H9 (cell line): Measurements from ENCODE around the gene SPRN. TPM values are rescaled to one million over a fixed set of nuclear protein-coding genes. Genes with fewer than 3 reads are reported as not detected.

ENCODE experiments used
- DNase-seq: peaks from one replicate; pipeline ENCODE4 v3.0.0-alpha.2; 2017
- H2AFZ ChIP-seq: one replicate; pipeline ENCODE4 v1.6.1; 2013; ENCODE audit warnings: mild to moderate bottlenecking, low read length, control low read depth, moderate library complexity
- H2AK5ac ChIP-seq: 2 replicates; pipeline ENCODE4 v1.6.1; 2013; ENCODE audit warnings: low read length, control low read depth, mixed read lengths; ENCODE audit not compliant: insufficient read length
- H2BK120ac ChIP-seq: one replicate; pipeline ENCODE4 v1.6.1; 2013; ENCODE audit warnings: low read depth, mild to moderate bottlenecking, low read length, control low read depth, inconsistent platforms; ENCODE audit not compliant: poor library complexity, severe bottlenecking
- H2BK12ac ChIP-seq: 2 replicates; pipeline ENCODE4 v1.6.1; 2013; ENCODE audit warnings: low read length, control low read depth, mixed read lengths, low read depth; ENCODE audit not compliant: insufficient read length
- H2BK15ac ChIP-seq: 2 replicates; pipeline ENCODE4 v1.6.1; 2013; ENCODE audit warnings: low read depth, low read length, control low read depth
- H2BK20ac ChIP-seq: one replicate; pipeline ENCODE4 v1.6.1; 2013; ENCODE audit warnings: low read depth, mild to moderate bottlenecking, low read length, control low read depth, inconsistent platforms; ENCODE audit not compliant: poor library complexity, severe bottlenecking
- H2BK5ac ChIP-seq: 2 replicates; pipeline ENCODE4 v1.6.1; 2013; ENCODE audit warnings: low read length, control low read depth, mixed read lengths; ENCODE audit not compliant: insufficient read length
- H3K14ac ChIP-seq: 2 replicates; pipeline ENCODE4 v1.6.1; 2013; ENCODE audit warnings: low read length, control low read depth; ENCODE audit not compliant: insufficient read depth
- H3K18ac ChIP-seq: 2 replicates; pipeline ENCODE4 v1.6.1; 2013; ENCODE audit warnings: low read depth, mild to moderate bottlenecking, mixed read lengths, low read length, control low read depth; ENCODE audit not compliant: insufficient read length
- H3K23ac ChIP-seq: 2 replicates; pipeline ENCODE4 v1.6.1; 2013; ENCODE audit warnings: low read length, control low read depth, mixed read lengths, low read depth; ENCODE audit not compliant: insufficient read length
- H3K23me2 ChIP-seq: 2 replicates; pipeline ENCODE4 v1.6.1; 2013; ENCODE audit warnings: low read depth, mild to moderate bottlenecking, mixed read lengths, low read length, control low read depth; ENCODE audit not compliant: insufficient read length, poor library complexity, severe bottlenecking
- H3K27ac ChIP-seq: 2 replicates; pipeline ENCODE4 v1.5.1; 2013; ENCODE audit warnings: low read length, control low read depth, mixed read lengths, low read depth; ENCODE audit not compliant: insufficient read length
- H3K27me3 ChIP-seq: 2 replicates; pipeline ENCODE4 v1.6.1; 2013; ENCODE audit warnings: low read length, control low read depth, inconsistent platforms; ENCODE audit not compliant: insufficient read depth
- H3K4ac ChIP-seq: 2 replicates; pipeline ENCODE4 v1.6.1; 2013; ENCODE audit warnings: low read depth, mild to moderate bottlenecking, control low read depth, inconsistent platforms, low read length, moderate library complexity
- H3K4me1 ChIP-seq: 2 replicates; pipeline ENCODE4 v1.6.1; 2013; ENCODE audit warnings: low read length, control low read depth, inconsistent platforms; ENCODE audit not compliant: insufficient read depth
- H3K4me2 ChIP-seq: 2 replicates; pipeline ENCODE4 v1.6.1; 2013; ENCODE audit warnings: low read length, control low read depth, mixed read lengths; ENCODE audit not compliant: insufficient read length, insufficient read depth
- H3K56ac ChIP-seq: 2 replicates; pipeline ENCODE4 v1.6.1; 2013; ENCODE audit warnings: low read depth, mild to moderate bottlenecking, mixed read lengths, low read length, control low read depth; ENCODE audit not compliant: insufficient read length
- H3K79me1 ChIP-seq: 2 replicates; pipeline ENCODE4 v1.6.1; 2013; ENCODE audit warnings: low read depth, mild to moderate bottlenecking, moderate library complexity, low read length, control low read depth, inconsistent platforms; ENCODE audit not compliant: insufficient read depth, poor library complexity, severe bottlenecking
- H3K79me2 ChIP-seq: 2 replicates; pipeline ENCODE4 v1.6.1; 2013; ENCODE audit warnings: low read length, control low read depth, inconsistent platforms; ENCODE audit not compliant: insufficient read depth
- H3K9ac ChIP-seq: 2 replicates; pipeline ENCODE4 v1.6.1; 2013; ENCODE audit warnings: low read length, control low read depth, mixed read lengths; ENCODE audit not compliant: insufficient read length; ENCODE audit errors: extremely low read depth
- H3K9me3 ChIP-seq: one replicate; pipeline ENCODE4 v1.6.1; 2013; ENCODE audit warnings: low read depth, low read length, inconsistent platforms; ENCODE audit not compliant: control insufficient read depth
- H3T11ph ChIP-seq: one replicate; pipeline ENCODE4 v1.6.1; 2013; ENCODE audit warnings: mild to moderate bottlenecking, low read length, control low read depth, inconsistent platforms
- H4K20me1 ChIP-seq: one replicate; pipeline ENCODE4 v1.6.1; 2013; ENCODE audit not compliant: control insufficient read depth, insufficient read length, insufficient read depth
- H4K5ac ChIP-seq: 2 replicates; pipeline ENCODE4 v1.6.1; 2013; ENCODE audit warnings: low read depth, mild to moderate bottlenecking, mixed read lengths, low read length, control low read depth; ENCODE audit not compliant: insufficient read length
- H4K8ac ChIP-seq: replicated peaks from 2 replicates; pipeline ENCODE4 v1.6.1; 2013; ENCODE audit warnings: low read length, control low read depth, mixed read lengths, low read depth; ENCODE audit not compliant: insufficient read length
- H4K91ac ChIP-seq: 2 replicates; pipeline ENCODE4 v1.6.1; 2013; ENCODE audit warnings: low read depth, mild to moderate bottlenecking, moderate library complexity, mixed read lengths, low read length, control low read depth; ENCODE audit not compliant: insufficient read length
- H3K27ac Mint-ChIP-seq, 3 experiments: 2 replicates in 2 of 3; 3 replicates in 1 of 3; pipeline ENCODE4 v1.8.0; 2020 to 2021; ENCODE audit warnings: mixed read lengths in 3 of 3, mild to moderate bottlenecking in 1 of 3, moderate library complexity in 1 of 3
- H3K27me3 Mint-ChIP-seq: 2 replicates; pipeline ENCODE4 v1.8.0; 2021; ENCODE audit warnings: low read depth, mild to moderate bottlenecking, moderate library complexity, mixed read lengths
- H3K36me3 Mint-ChIP-seq, 3 experiments: 2 replicates in 2 of 3; 3 replicates in 1 of 3; pipeline ENCODE4 v1.8.0; 2020 to 2021; ENCODE audit warnings: low read depth in 3 of 3, mixed read lengths in 3 of 3; ENCODE audit not compliant: insufficient read depth in 1 of 3
- H3K4me1 Mint-ChIP-seq, 2 experiments: 2 replicates each; pipeline ENCODE4 v1.8.0; 2020; ENCODE audit warnings: mixed read lengths in 2 of 2
- H3K4me3 Mint-ChIP-seq, 2 experiments: 2 replicates in 1 of 2; 3 replicates in 1 of 2; pipeline ENCODE4 v1.8.0; 2020 to 2021; ENCODE audit warnings: mild to moderate bottlenecking in 2 of 2, mixed read lengths in 2 of 2, moderate library complexity in 1 of 2
- H3K9me3 Mint-ChIP-seq, 2 experiments: 2 replicates in 1 of 2; 3 replicates in 1 of 2; pipeline ENCODE4 v1.8.0; 2020; ENCODE audit warnings: mild to moderate bottlenecking in 2 of 2, mixed read lengths in 2 of 2, moderate library complexity in 1 of 2
- CTCF ChIP-seq: fragments of 200-600 bp; sonication (generic); conservative IDR thresholded peaks from 3 replicates; pipeline ENCODE4 v1.8.0; 2021; ENCODE audit warnings: antibody characterized with exemption, mild to moderate bottlenecking
- WGBS: extraction: QIAGEN DNeasy Blood & Tissue Kit; methylation state at CpG from one replicate; pipeline ENCODE4 v1.1.7; 2013; ENCODE audit warnings: missing lambda C conversion rate, low lambda C conversion rate, mixed read lengths; ENCODE audit not compliant: insufficient read length; ENCODE audit errors: extremely low coverage; 5-methylcytosine and 5-hydroxymethylcytosine counted together
- total RNA-seq: library from RNA; stranded (reverse); gene quantifications from 2 replicates; pipeline ENCODE4 v1.2.1, GENCODE V29; 2021

Gene SPRN
- total RNA-seq, 1 experiment from 2014 or later, result 0.42 TPM

- Histone ChIP-seq H3K23me2 (no peaks in the 10 kb centered on the region), H2AK5ac (no peak overlapping the region), H4K8ac (no peak overlapping the region), H3K23ac (no peak overlapping the region), H4K91ac (no peak overlapping the region), H3K4me1 (no peaks in the 10 kb centered on the region), H2BK12ac (no peak overlapping the region), H3T11ph (no peak overlapping the region), H3K79me1 (peaks cover 2% of the 10 kb centered on the region), H3K14ac (no peak overlapping the region), H3K9me3 (no peaks in the 10 kb centered on the region), H3K79me2 (peaks cover 3% of the 10 kb centered on the region; the same call in 1 of the 2 replicates), H2BK5ac (no peak overlapping the region), H2BK20ac (no peak overlapping the region), H3K18ac (no peak overlapping the region), H3K4me2 (no peak overlapping the region), H3K27me3 (no peaks in the 10 kb centered on the region), H2BK120ac (no peak overlapping the region), H3K4ac (no peak overlapping the region), H4K20me1 (no peaks in the 10 kb centered on the region), H2BK15ac (no peak overlapping the region), H3K27ac (no peak overlapping the region), H3K56ac (no peak overlapping the region), H3K9ac (no peak overlapping the region), H2AFZ (no peak overlapping the region), H4K5ac (no peak overlapping the region)
- DNase-seq, result no peak
- no peak overlapping the region for H3K27ac Mint-ChIP-seq
- H3K4me1 Mint-ChIP-seq, result no peaks in the 10 kb centered on the region
- no peak overlapping the region for H3K4me3 Mint-ChIP-seq
- H3K27me3 Mint-ChIP-seq, result no peaks in the 10 kb centered on the region
- peaks cover 1 to 7% of the 10 kb centered on the region in 2 experiments; a peak in 4 of 5 replicates for H3K9me3 Mint-ChIP-seq
- whole genome bisulfite sequencing, result no CpG with 5 or more reads among the region's 2 CpGs
- peaks cover 69 to 93% (median 86%) of the 10 kb centered on the region in 3 experiments for H3K36me3 Mint-ChIP-seq
- TF ChIP-seq CTCF, result no peak
These were observed 19.2 kb downstream of the SPRN start for GRCh38 chr10:133405272-133405671.
